ENCODE measurements around the gene ELOF1.
"Not testable (repeated sequence)": the region's sequence is repeated elsewhere in the genome, so short reads cannot be mapped to it uniquely, and the experiment has no call there.

The ELOF1 gene

GRCh38 chr19:11566164-11566563, 7.1 kb upstream of the ELOF1 start:
- no peak for DNase-seq

- DNase-seq: not testable (repeated sequence)
These were observed 6.6 kb upstream of the ELOF1 start for GRCh38 chr19:11565649-11565980.

GRCh38 chr19:11564082-11564807, 5.2 kb upstream of the ELOF1 start:
- not testable (repeated sequence) for DNase-seq

GRCh38 chr19:11563532-11563931, 4.5 kb upstream of the ELOF1 start:
- DNase-seq: no peak

GRCh38 chr19:11560404-11561051, 1.5 kb upstream of the ELOF1 start:
- DNase-seq: peak; percentile 41

GRCh38 chr19:11556634-11557420, 2.2 kb downstream of the ELOF1 start:
- no peak for DNase-seq

- DNase-seq: no peak
These were observed 3.8 kb downstream of the ELOF1 start for GRCh38 chr19:11555246-11555645.

- no peak for DNase-seq
These were observed 4.9 kb downstream of the ELOF1 start for GRCh38 chr19:11554160-11554559.

GRCh38 chr19:11552666-11553372, 6.2 kb downstream of the ELOF1 start:
- no peak for DNase-seq

- no peak for DNase-seq
These were observed 7.3 kb downstream of the ELOF1 start for GRCh38 chr19:11551603-11552235.

GRCh38 chr19:11550265-11550664, 8.8 kb downstream of the ELOF1 start:
- no peak for DNase-seq

GRCh38 chr19:11549386-11549953, 9.6 kb downstream of the ELOF1 start:
- DNase-seq: no peak

GRCh38 chr19:11547929-11548700, 10.9 kb downstream of the ELOF1 start:
- DNase-seq: no peak

GRCh38 chr19:11541238-11541637, 17.8 kb downstream of the ELOF1 start:
- no peak for DNase-seq

GRCh38 chr19:11540645-11541044, 18.4 kb downstream of the ELOF1 start:
- no peak for DNase-seq

- DNase-seq: no peak
These were observed 19.3 kb downstream of the ELOF1 start for GRCh38 chr19:11539495-11540365.

- DNase-seq: no peak
These were observed 20.6 kb downstream of the ELOF1 start, which contains the start of gene CNN1 for GRCh38 chr19:11538232-11539036. TSS of gene CNN1 (plus strand) at chr19:11538851. CDS start at chr19:11538928, 77 bp downstream.

- peak; percentile 40 for DNase-seq
These were observed 23.0 kb downstream of the ELOF1 start for GRCh38 chr19:11535792-11536595.

GRCh38 chr19:11534948-11535347, 24.1 kb downstream of the ELOF1 start:
- DNase-seq: no peak
